OCI-LY1 (cell line): Measurements from ENCODE around the gene LIPH.

Experiments used
- CTCF ChIP-seq: fragments of 200-600 bp; sonication (generic), shearing (Covaris generic); IDR thresholded peaks from 2 replicates; pipeline ENCODE4 v1.5.1; 2017; ENCODE audit warnings: mild to moderate bottlenecking, antibody characterized with exemption, low read length, moderate library complexity, mixed read lengths
- EZH2 ChIP-seq: fragments of 200-600 bp; sonication (generic), shearing (Covaris generic); IDR thresholded peaks from 2 replicates; pipeline ENCODE4 v1.8.0; 2017; ENCODE audit warnings: borderline replicate concordance, mixed run types, mild to moderate bottlenecking, antibody characterized with exemption, low read length, moderate library complexity, mixed read lengths

GRCh38 chr3:185534511-185534910 is 17.9 kb downstream of the LIPH start:
- TF ChIP-seq CTCF = no peak
- TF ChIP-seq EZH2 = no peak
